OCI-LY7 (cell line): ENCODE measurements around the gene PIK3CB. TPM values are rescaled to one million over a fixed set of nuclear protein-coding genes. Genes with fewer than 3 reads are reported as not detected.

Experiments
- BruUV-seq: library from RNA; stranded (reverse); fragments of 400-500 nt; replicated peaks from 2 replicates; lab custom pipeline; 2021; lab: Mats Ljungman, UMichigan
- CTCF ChIA-PET: fragments of 300-600 bp; sonication (Branson Sonifier 250); formaldehyde crosslinking; loops from one replicate; lab custom pipeline; 2022; ENCODE audit warnings: antibody characterized with exemption; ENCODE audit not compliant: unreplicated experiment; lab: Charles Lee
- POLR2A ChIA-PET: fragments of 300-600 bp; sonication (Branson Sonifier 250); formaldehyde crosslinking; loops from one replicate; lab custom pipeline; 2022; ENCODE audit warnings: antibody characterized with exemption; lab: Charles Lee
- DNase-seq: peaks from one replicate; pipeline ENCODE4 v3.0.0-alpha.2; 2015; ENCODE audit warnings: low spot score
- H2AFZ ChIP-seq: fragments of 200-600 bp; sonication (generic), shearing (Covaris generic); 2 replicates; pipeline ENCODE4 v1.6.1; 2014; ENCODE audit warnings: mild to moderate bottlenecking, antibody characterized with exemption, low read length, moderate library complexity
- H3K27ac ChIP-seq: fragments of 200-600 bp; sonication (generic); 2 replicates; pipeline ENCODE4 v1.5.1; 2014; ENCODE audit warnings: mixed run types, low read depth, mild to moderate bottlenecking, moderate library complexity, low read length, inconsistent platforms; ENCODE audit not compliant: poor library complexity, severe bottlenecking
- H3K36me3 ChIP-seq: fragments of 200-600 bp; sonication (generic); 2 replicates; pipeline ENCODE4 v1.6.1; 2014; ENCODE audit warnings: mild to moderate bottlenecking, antibody characterized with exemption, low read length, moderate library complexity, mixed read lengths; ENCODE audit not compliant: insufficient read depth
- H3K4me1 ChIP-seq: fragments of 200-600 bp; sonication (generic); 2 replicates; pipeline ENCODE4 v1.5.1; 2014; ENCODE audit warnings: mild to moderate bottlenecking, low read length; ENCODE audit not compliant: insufficient read depth, poor library complexity, severe bottlenecking
- H3K4me2 ChIP-seq: fragments of 200-600 bp; sonication (generic); 2 replicates; pipeline ENCODE4 v1.6.1; 2014; ENCODE audit warnings: mild to moderate bottlenecking, low read length
- H3K4me3 ChIP-seq: fragments of 200-600 bp; sonication (generic); 2 replicates; pipeline ENCODE4 v1.5.1; 2014; ENCODE audit warnings: mild to moderate bottlenecking, low read depth, low read length; ENCODE audit not compliant: poor library complexity, severe bottlenecking
- H3K79me2 ChIP-seq: fragments of 200-600 bp; sonication (generic); 2 replicates; pipeline ENCODE4 v1.6.1; 2016; ENCODE audit warnings: low read depth, mild to moderate bottlenecking, low read length, moderate library complexity, mixed read lengths; ENCODE audit not compliant: insufficient read depth
- H3K9me2 ChIP-seq: fragments of 200-600 bp; sonication (generic); 2 replicates; pipeline ENCODE4 v1.6.1; 2016; ENCODE audit warnings: mild to moderate bottlenecking, low read length, mixed read lengths; ENCODE audit not compliant: insufficient read depth
- H3K9me3 ChIP-seq: fragments of 200-600 bp; sonication (generic); 2 replicates; pipeline ENCODE4 v1.6.1; 2014; ENCODE audit warnings: mild to moderate bottlenecking, mixed run types, low read length, mixed read lengths
- H4K20me1 ChIP-seq: fragments of 200-600 bp; sonication (generic); 2 replicates; pipeline ENCODE4 v1.6.1; 2014; ENCODE audit warnings: mild to moderate bottlenecking, antibody characterized with exemption, low read length, moderate library complexity, mixed read lengths; ENCODE audit not compliant: insufficient read depth
- CTCF ChIP-seq: fragments of 200-600 bp; sonication (generic); conservative IDR thresholded peaks from 2 replicates; pipeline ENCODE4 v1.5.1; 2014; ENCODE audit warnings: mild to moderate bottlenecking, antibody characterized with exemption, low read length, moderate library complexity, mixed read lengths
- EZH2phosphoT487 ChIP-seq: fragments of 200-600 bp; sonication (generic); IDR thresholded peaks from 2 replicates; pipeline ENCODE4 v1.6.1; 2018; ENCODE audit warnings: low read depth, borderline replicate concordance, mild to moderate bottlenecking, mixed run types, antibody characterized with exemption, low read length, moderate library complexity, mixed read lengths
- intact Hi-C: fragments of 100-400 bp; cut with micrococcal nuclease; formaldehyde crosslinking; loops from one replicate; pipeline ENCODE4 v1.10.0; 2022; ENCODE audit not compliant: unreplicated experiment
- total RNA-seq, 2 experiments: library from RNA; depleted of rRNA in 1 of 2; stranded (reverse); fragments of >200 nt in 1 of 2; shearing (Covaris generic) in 1 of 2; gene quantifications; 2 replicates each; pipeline ENCODE4 v1.2.3, GENCODE V29; 2014 to 2022

Gene PIK3CB
- total RNA-seq, 2 experiments from 2014 or later: 8.2 to 23.6 TPM

- intact Hi-C loops: no loop called here
- Histone ChIP-seq H3K36me3 (peaks cover 5% of the 10 kb centered on the region), H3K4me1 (peaks cover 8% of the 10 kb centered on the region), H3K9me2 (no peaks in the 10 kb centered on the region), H2AFZ (no peak overlapping the region), H3K27ac (no peak overlapping the region), H3K79me2 (peaks cover 7% of the 10 kb centered on the region; the same call in 1 of the 2 replicates), H3K4me2 (no peak overlapping the region), H3K9me3 (no peaks in the 10 kb centered on the region), H3K4me3 (no peak overlapping the region), H4K20me1 (no peaks in the 10 kb centered on the region; the same call in 1 of the 2 replicates)
- DNase-seq: no peak
- POLR2A ChIA-PET: interaction anchor here (0.5 to 1.3 kb wide), 7 partner anchors 10 to 303 kb away, joined by 3 to 5 read pairs (median 3); no protein-coding TSS in a partner anchor
- CTCF ChIA-PET: no interaction called here
- TF ChIP-seq EZH2phosphoT487: no peak
- no peak for TF ChIP-seq CTCF
- no TSS peak for BruUV-seq
These were observed 16.4 kb downstream of the PIK3CB start for GRCh38 chr3:138818185-138818860.

GRCh38 chr3:138817695-138818094 lies 17.0 kb downstream of the PIK3CB start:
- intact Hi-C loops: no loop called here

More at GRCh38 chr3:138817695-138818094, 17.0 kb downstream of the PIK3CB start:
- H2AFZ ChIP-seq: no peak overlapping the region
- peaks cover 11% of the 10 kb centered on the region; the same call in 1 of the 2 replicates for H3K79me2 ChIP-seq
- POLR2A ChIA-PET: interaction anchor here (0.5 to 1.3 kb wide), 6 partner anchors 11 to 302 kb away, joined by 3 to 5 read pairs (median 3); no protein-coding TSS in a partner anchor
- no peak overlapping the region for H3K4me2 ChIP-seq
- TF ChIP-seq EZH2phosphoT487: no peak
- no peak for TF ChIP-seq CTCF
- no peak overlapping the region for H3K4me3 ChIP-seq
- peaks cover 8% of the 10 kb centered on the region for H3K4me1 ChIP-seq
- H3K9me3 ChIP-seq: no peaks in the 10 kb centered on the region
- H3K36me3 ChIP-seq: peaks cover 5% of the 10 kb centered on the region
- no peaks in the 10 kb centered on the region for H3K9me2 ChIP-seq
- CTCF ChIA-PET: no interaction called here
- H4K20me1 ChIP-seq: no peaks in the 10 kb centered on the region; the same call in 1 of the 2 replicates
- no TSS peak for BruUV-seq
- DNase-seq: no peak
- no peak overlapping the region for H3K27ac ChIP-seq
